Vagina (tissue), 2 donors: ENCODE results near the gene MED6.

Experiments used
- POLR2A ChIP-seq, 2 donors: fragments of 450-650 bp; IDR thresholded peaks; one replicate each; pipeline ENCODE4 v1.6.1; 2017; ENCODE audit warnings: antibody characterized with exemption in 2 of 2, mild to moderate bottlenecking in 2 of 2, moderate library complexity in 2 of 2
- POLR2AphosphoS5 ChIP-seq, 2 donors: sonication (generic); formaldehyde crosslinking; IDR thresholded peaks; one replicate each; pipeline ENCODE4 v1.9.0; 2017; ENCODE audit warnings: antibody characterized with exemption in 2 of 2, mild to moderate bottlenecking in 2 of 2, low read depth in 1 of 2; ENCODE audit not compliant: insufficient read depth in 1 of 2
- TF ChIP-seq, protein P1 (sequence below), 3 experiments: fragments of 450-650 bp in 2 of 3; fragments of 200-600 bp in 1 of 3; sonication (generic) in 1 of 3; IDR thresholded peaks; one replicate each; pipeline ENCODE4 v1.5.1; 2017 to 2019; ENCODE audit warnings: antibody characterized with exemption in 3 of 3, mild to moderate bottlenecking in 2 of 3, moderate library complexity in 2 of 3

DNA sequence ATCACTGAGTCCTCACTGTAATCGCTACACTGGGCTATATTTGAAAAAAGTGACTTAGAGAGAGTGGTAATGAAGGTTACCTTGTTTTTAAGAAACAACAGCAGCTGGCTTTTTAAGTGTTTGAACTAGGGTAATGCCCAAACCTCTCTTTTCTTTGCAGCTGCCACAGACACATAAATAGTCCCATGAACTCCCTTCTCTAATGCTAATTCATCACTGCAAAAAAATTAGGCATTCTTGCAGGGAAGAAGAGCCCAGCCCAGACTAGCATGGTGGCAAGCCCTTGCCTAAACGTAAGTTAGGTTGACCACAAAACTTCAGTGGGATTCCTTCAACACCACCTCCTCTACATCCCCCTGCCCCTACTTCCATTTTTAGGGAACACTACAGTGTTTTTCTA is 17.9 kb upstream of the MED6 start:
- TF ChIP-seq, protein P1, sequence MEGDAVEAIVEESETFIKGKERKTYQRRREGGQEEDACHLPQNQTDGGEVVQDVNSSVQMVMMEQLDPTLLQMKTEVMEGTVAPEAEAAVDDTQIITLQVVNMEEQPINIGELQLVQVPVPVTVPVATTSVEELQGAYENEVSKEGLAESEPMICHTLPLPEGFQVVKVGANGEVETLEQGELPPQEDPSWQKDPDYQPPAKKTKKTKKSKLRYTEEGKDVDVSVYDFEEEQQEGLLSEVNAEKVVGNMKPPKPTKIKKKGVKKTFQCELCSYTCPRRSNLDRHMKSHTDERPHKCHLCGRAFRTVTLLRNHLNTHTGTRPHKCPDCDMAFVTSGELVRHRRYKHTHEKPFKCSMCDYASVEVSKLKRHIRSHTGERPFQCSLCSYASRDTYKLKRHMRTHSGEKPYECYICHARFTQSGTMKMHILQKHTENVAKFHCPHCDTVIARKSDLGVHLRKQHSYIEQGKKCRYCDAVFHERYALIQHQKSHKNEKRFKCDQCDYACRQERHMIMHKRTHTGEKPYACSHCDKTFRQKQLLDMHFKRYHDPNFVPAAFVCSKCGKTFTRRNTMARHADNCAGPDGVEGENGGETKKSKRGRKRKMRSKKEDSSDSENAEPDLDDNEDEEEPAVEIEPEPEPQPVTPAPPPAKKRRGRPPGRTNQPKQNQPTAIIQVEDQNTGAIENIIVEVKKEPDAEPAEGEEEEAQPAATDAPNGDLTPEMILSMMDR (IDR thresholded peaks at IDR 0.05), result no peak
- no peak for TF ChIP-seq POLR2AphosphoS5 (IDR thresholded peaks at IDR 0.05; ENCODE audit: insufficient read depth in 1 of 2, low read depth in 1 of 2)
- TF ChIP-seq POLR2A (IDR thresholded peaks at IDR 0.05), result no peak
